ENCODE data around the gene NF1. TPM values are rescaled to one million over a fixed set of nuclear protein-coding genes. Genes with fewer than 3 reads are reported as not detected.

The NF1 gene
- total RNA-seq, 1 donor from 2014 or later: 37.8 TPM

DNA sequence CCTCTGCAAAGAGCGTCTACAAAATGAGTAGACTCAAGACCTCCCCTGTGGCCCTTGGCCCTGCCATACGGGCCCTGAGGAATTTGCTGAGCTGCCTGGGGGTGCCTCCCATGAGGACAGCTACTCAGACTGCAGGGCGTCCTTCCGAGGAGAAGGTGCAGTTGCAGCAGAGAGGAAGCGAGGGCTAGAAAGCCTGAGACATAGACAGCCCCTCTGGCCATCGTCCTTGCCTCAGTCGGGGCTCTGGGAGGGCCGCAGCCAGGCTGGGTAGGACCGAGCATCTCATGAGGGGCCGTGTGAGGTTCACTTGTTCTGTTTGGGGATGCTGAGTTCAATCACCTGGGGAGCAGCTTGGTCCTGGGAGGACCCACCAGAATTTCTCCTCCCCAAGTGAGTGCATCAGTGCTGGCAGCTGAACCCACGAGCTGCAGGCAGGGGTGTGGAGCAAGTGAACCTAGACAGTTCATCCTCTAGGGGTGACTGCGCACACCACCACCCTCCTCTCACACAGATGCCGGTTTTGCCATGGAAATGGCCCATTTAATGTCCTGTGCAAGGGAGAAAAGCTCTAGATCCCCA is 317.0 kb downstream of the NF1 start:
- no peak for ATAC-seq
- no peak for DNase-seq
- intact Hi-C loops (cut with micrococcal nuclease): no loop called here

DNA sequence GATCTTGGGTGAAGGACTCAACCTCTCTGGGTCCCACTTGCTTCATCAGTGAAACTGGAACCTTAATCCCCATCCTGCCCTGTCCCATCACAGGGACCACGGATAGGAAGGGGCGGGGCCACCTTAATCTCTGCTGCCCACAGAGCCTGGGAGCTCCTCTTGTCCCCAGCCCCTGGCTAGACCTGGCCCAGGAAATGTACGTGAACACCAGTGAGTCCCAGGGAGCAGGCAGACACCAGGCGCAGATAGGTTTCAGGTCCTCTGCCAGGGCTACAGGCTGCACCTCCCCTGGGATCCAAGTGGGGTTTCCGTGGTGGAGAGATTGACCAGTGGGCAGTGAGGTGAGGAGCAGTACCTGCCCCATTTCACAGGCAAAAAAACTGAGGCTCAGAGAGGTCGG is 317.7 kb downstream of the NF1 start:
- ATAC-seq: no peak

GRCh38 chr17:31413081-31413799 is 318.5 kb downstream of the NF1 start:
- ATAC-seq: no peak
- intact Hi-C loops (cut with micrococcal nuclease): no loop called here
- DNase-seq: no peak

More for the DNA sequence above, 317.7 kb downstream of the NF1 start:
- intact Hi-C loops (cut with micrococcal nuclease): no loop called here
- DNase-seq: no peak

GRCh38 chr17:31413874-31414549 is 319.2 kb downstream of the NF1 start:
- no peak for DNase-seq
- peak; percentile 68 for ATAC-seq
- intact Hi-C loops (cut with micrococcal nuclease): no loop called here

DNA sequence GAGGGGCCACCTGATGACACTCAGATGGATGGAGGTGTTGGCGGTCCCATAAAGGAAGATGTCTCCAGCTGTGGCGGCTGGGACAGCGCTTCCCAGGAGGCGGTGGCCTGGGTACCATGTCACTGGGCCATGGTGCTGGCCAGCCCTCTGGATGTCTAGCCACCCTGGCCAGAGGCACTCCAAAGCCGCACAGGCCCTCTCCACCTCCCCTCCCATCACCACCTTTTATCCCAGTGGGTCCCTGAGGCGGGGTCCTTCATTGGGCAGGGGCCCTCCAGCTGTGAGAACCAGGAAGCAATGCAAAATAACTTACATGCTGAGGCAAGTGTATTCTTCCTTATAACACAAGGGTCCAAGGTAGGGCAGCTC is 319.8 kb downstream of the NF1 start:
- ATAC-seq (peak; percentile 5), DNase-seq (no peak)
- intact Hi-C loops (cut with micrococcal nuclease): no loop called here

DNA sequence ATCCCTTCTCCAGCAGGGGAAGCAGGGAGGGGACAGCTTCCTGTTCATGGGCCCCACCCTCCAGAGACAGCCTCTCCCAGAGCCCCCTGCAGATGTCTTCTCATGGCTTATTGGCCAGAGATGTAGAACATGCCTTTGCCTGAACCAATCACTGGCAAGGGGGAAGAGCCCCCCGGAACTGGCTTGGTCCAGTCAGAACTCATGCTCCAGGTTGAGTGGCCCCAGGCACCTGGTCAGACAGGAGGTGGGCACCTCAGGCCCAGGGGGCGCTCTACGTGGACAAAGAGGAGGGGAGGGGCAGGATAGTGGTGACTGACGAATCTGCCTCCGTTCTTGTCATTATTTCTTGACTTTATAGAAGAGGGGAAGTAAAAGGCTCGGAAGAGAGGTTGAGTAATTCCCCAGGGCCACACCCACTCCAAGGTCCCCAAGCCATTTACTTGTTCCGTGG is 320.3 kb downstream of the NF1 start:
- no peak for DNase-seq
- no peak for ATAC-seq
- intact Hi-C loops (cut with micrococcal nuclease): no loop called here

- DNase-seq (no peak), ATAC-seq (no peak)
- intact Hi-C loops (cut with micrococcal nuclease): no loop called here
These were observed 321.1 kb downstream of the NF1 start for GRCh38 chr17:31415640-31416502.

DNA sequence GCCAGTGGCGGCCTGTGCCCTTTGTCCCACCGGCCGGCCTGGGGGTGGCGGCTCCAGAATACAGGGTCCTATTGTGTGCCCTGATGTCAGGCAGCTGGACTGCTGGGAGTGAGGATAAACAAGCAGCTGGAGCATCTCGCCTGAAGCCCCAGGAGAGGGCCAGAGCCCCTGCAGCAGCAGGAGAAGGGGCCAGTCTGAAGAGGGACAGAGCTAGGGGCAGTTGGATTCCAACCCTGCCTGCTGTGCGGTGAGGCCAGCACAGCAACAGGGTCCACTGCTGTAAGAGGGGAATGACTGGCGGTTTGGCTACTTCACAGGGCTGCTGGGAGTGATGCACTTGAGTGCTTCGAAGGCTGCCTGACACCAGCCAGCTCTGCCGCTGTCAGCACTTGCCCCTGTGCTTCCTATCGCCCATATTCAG is 321.7 kb downstream of the NF1 start:
- ATAC-seq: peak; percentile 69
- intact Hi-C loops (cut with micrococcal nuclease): no loop called here
- peak; percentile 58 for DNase-seq

GRCh38 chr17:31417051-31417792 is 322.4 kb downstream of the NF1 start:
- DNase-seq: no peak
- intact Hi-C loops (cut with micrococcal nuclease): no loop called here
- ATAC-seq: no peak

GRCh38 chr17:31418773-31419350 is 324.1 kb downstream of the NF1 start:
- intact Hi-C loops (cut with micrococcal nuclease): no loop called here
- ATAC-seq: no peak
- DNase-seq: no peak

DNA sequence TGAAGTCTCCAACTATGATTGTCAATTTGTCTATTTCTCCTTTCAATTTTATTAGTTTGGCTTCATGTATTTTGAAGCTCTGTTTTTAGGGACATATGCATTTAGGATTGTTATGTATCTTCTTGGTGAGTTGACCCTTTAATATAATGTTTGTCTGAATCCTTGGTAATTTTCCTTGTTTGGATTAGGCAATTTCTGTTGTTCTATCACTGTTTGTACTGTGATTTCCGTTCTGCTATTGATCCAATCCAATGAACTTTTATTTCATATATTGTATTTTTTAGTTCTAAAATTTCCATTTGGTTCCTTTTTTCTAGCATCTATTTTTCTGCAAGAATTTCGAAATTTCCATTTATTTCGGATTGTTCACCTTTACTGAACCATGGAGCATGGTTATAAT is 327.7 kb downstream of the NF1 start:
- intact Hi-C loops (cut with micrococcal nuclease): no loop called here
- DNase-seq: no peak
- ATAC-seq: no peak

DNA sequence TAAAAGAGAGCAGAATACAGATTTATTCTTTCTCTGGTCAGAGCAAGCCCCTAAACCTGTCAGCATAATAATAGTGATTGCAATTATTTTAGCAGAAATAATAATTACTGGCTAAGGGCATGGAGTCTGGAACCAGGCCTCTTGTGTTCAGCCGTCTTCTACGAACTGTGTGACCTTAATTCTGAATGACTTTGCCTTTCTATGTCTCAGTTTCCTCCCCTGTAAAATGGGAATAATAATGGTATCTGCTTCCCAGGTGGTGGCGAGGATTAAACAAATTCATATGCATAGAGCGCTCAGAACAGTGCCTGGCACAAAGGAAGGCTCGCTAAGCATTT is 330.1 kb downstream of the NF1 start:
- ATAC-seq: no peak

GRCh38 chr17:31425282-31426040 is 330.7 kb downstream of the NF1 start:
- DNase-seq: peak; percentile 62
- peak; percentile 62 for ATAC-seq
- intact Hi-C loops (cut with micrococcal nuclease): no loop called here

More for the DNA sequence above, 330.1 kb downstream of the NF1 start:
- intact Hi-C loops (cut with micrococcal nuclease): no loop called here
- DNase-seq: no peak

Small RNA genes within 50 kb of the gene (microRNA-seq; reads per million reads assigned to microRNA genes)
- not detected for gene MIR4733 (ENCODE audit: borderline number of aligned reads)

Other genes starting within 250 kb of the NF1 start
- 14.2 TPM for gene TEFM, start 188.7 kb upstream of the NF1 start, total RNA-seq
- 8.0 TPM for gene ADAP2, start 173.0 kb upstream of the NF1 start, total RNA-seq
- 4.1 TPM for gene RNF135, start 123.9 kb upstream of the NF1 start, total RNA-seq
- gene OMG, start 202.3 kb downstream of the NF1 start, total RNA-seq: 0.32 TPM
- 4.4 TPM for gene EVI2B, start 219.1 kb downstream of the NF1 start, total RNA-seq
- 2.9 TPM for gene EVI2A, start 226.6 kb downstream of the NF1 start, total RNA-seq